GM12878 (cell line): ENCODE measurements around the gene TJAP1. TPM values are rescaled to one million over a fixed set of nuclear protein-coding genes. Genes with fewer than 3 reads are reported as not detected.

ENCODE experiments used
- ATAC-seq: fragments of 200-7000 bp; cut with Tn5 transposase; 3 replicates; pipeline ENCODE4 v1.9.1; 2020; ENCODE audit warnings: mild to moderate bottlenecking, moderate library complexity
- BruUV-seq: library from RNA; stranded (reverse); fragments of 400-500 nt; replicated peaks from 2 replicates; lab custom pipeline; 2021; lab: Mats Ljungman, UMichigan
- CTCF ChIA-PET: fragments of 300-600 bp; sonication (Branson Sonifier 250); formaldehyde crosslinking; extraction: SDS; loops from one replicate; lab custom pipeline; 2021; ENCODE audit warnings: inconsistent platforms; lab: Yijun Ruan, JAX
- POLR2A ChIA-PET: fragments of 350-600 bp; formaldehyde crosslinking; extraction: SDS; loops from one replicate; lab custom pipeline; 2021; ENCODE audit warnings: inconsistent platforms; lab: Charles Lee
- RAD21 ChIA-PET: fragments of 300-600 bp; sonication (Branson Sonifier 250); formaldehyde crosslinking; loops from one replicate; lab custom pipeline; 2023; ENCODE audit warnings: antibody characterized with exemption; ENCODE audit not compliant: unreplicated experiment; lab: Charles Lee
- SMC1A ChIA-PET: fragments of 300-600 bp; sonication (Branson Sonifier 250); formaldehyde crosslinking; loops from one replicate; lab custom pipeline; 2023; ENCODE audit not compliant: unreplicated experiment, uncharacterized antibody; lab: Charles Lee
- DNase-seq: peaks from one replicate; pipeline ENCODE4 v3.0.0-alpha.2; 2011; ENCODE audit warnings: low read depth, low spot score
- FAIRE-seq: peaks from 3 replicates; lab custom pipeline; 2011; peaks lifted over from hg19 to GRCh38; lab: Jason Lieb, UNC
- H2AFZ ChIP-seq: 2 replicates; pipeline ENCODE4 v1.6.0; 2011; ENCODE audit warnings: low read depth, low read length, control low read depth; ENCODE audit not compliant: control insufficient read depth
- H3K27ac ChIP-seq: 2 replicates; pipeline ENCODE4 v1.5.1; 2011; ENCODE audit warnings: control low read depth; ENCODE audit not compliant: control insufficient read depth, insufficient read depth
- H3K27me3 ChIP-seq, 2 experiments: replicated peaks in 1 of 2; 2 replicates each; pipeline versions ENCODE4 v1.6.0 to v1.6.1; 2011; ENCODE audit warnings: low read length in 1 of 2; ENCODE audit not compliant: control insufficient read depth in 2 of 2, insufficient read depth in 2 of 2
- H3K36me3 ChIP-seq, 2 experiments: 2 replicates each; pipeline ENCODE4 v1.5.1; 2011; ENCODE audit warnings: low read length in 1 of 2; ENCODE audit not compliant: control insufficient read depth in 2 of 2, insufficient read depth in 2 of 2
- H3K4me1 ChIP-seq: 2 replicates; pipeline ENCODE4 v1.6.1; 2011; ENCODE audit warnings: mild to moderate bottlenecking, low read length, moderate library complexity, mixed read lengths; ENCODE audit not compliant: control insufficient read depth, insufficient read depth
- H3K4me2 ChIP-seq: 2 replicates; pipeline ENCODE4 v1.6.0; 2011; ENCODE audit warnings: control low read depth; ENCODE audit not compliant: control insufficient read depth, insufficient read depth
- H3K4me3 ChIP-seq: fragments of 200-600 bp; sonication (generic); 2 replicates; pipeline ENCODE4 v1.5.1; 2016
- H3K79me2 ChIP-seq: 2 replicates; pipeline ENCODE4 v1.6.0; 2011; ENCODE audit warnings: low read length; ENCODE audit not compliant: control insufficient read depth, insufficient read depth
- H3K9ac ChIP-seq: 2 replicates; pipeline ENCODE4 v1.8.0; 2011; ENCODE audit warnings: low read length, control low read depth, mixed read lengths; ENCODE audit not compliant: control insufficient read depth, insufficient read depth
- H3K9me3 ChIP-seq: replicated peaks from 3 replicates; pipeline ENCODE4 v1.5.1; 2011; ENCODE audit warnings: mild to moderate bottlenecking, low read length; ENCODE audit not compliant: control insufficient read depth, insufficient read depth
- H4K20me1 ChIP-seq: 2 replicates; pipeline ENCODE4 v1.6.0; 2011; ENCODE audit not compliant: control insufficient read depth, insufficient read depth
- ATF2 ChIP-seq: IDR thresholded peaks from 2 replicates; pipeline ENCODE4 v1.6.1; 2012; ENCODE audit warnings: low read length, inconsistent platforms
- BHLHE40 ChIP-seq, 2 experiments: fragments of 450-650 bp in 1 of 2; IDR thresholded peaks; 2 replicates each; pipeline ENCODE4 v1.6.1; 2011 to 2017; ENCODE audit warnings: low read depth in 2 of 2, borderline replicate concordance in 1 of 2, improper control_type of control experiment in 1 of 2, low read length in 1 of 2, mild to moderate bottlenecking in 1 of 2
- FOXM1 ChIP-seq: IDR thresholded peaks from 2 replicates; pipeline ENCODE4 v1.6.1; 2012; ENCODE audit warnings: low read depth, mild to moderate bottlenecking, inconsistent platforms, low read length, moderate library complexity
- IRF3 ChIP-seq: fragments of 450-650 bp; IDR thresholded peaks from 2 replicates; pipeline ENCODE4 v1.6.1; 2014; ENCODE audit warnings: mild to moderate bottlenecking
- JUNB ChIP-seq: IDR thresholded peaks from 2 replicates; pipeline ENCODE4 v1.6.1; 2016; ENCODE audit warnings: antibody characterized with exemption, mild to moderate bottlenecking
- NFXL1 ChIP-seq: fragments of 450-650 bp; IDR thresholded peaks from 2 replicates; pipeline ENCODE4 v1.6.1; 2017; ENCODE audit warnings: antibody characterized with exemption, mild to moderate bottlenecking, borderline replicate concordance
- NR2C1 ChIP-seq: fragments of 450-650 bp; IDR thresholded peaks from 2 replicates; pipeline ENCODE4 v1.6.1; 2017; ENCODE audit warnings: antibody characterized with exemption, mild to moderate bottlenecking, moderate library complexity
- NR2F1 ChIP-seq: fragments of 450-650 bp; conservative IDR thresholded peaks from 2 replicates; pipeline ENCODE4 v1.6.1; 2017; ENCODE audit warnings: mild to moderate bottlenecking
- TARDBP ChIP-seq: IDR thresholded peaks from 2 replicates; pipeline ENCODE4 v1.6.1; 2016; ENCODE audit warnings: borderline replicate concordance
- ZNF24 ChIP-seq: fragments of 450-650 bp; IDR thresholded peaks from 2 replicates; pipeline ENCODE4 v1.6.1; 2017; ENCODE audit warnings: antibody characterized with exemption, mild to moderate bottlenecking
- WGBS: methylation state at CpG from one replicate; pipeline ENCODE4 v1.1.6; 2016; ENCODE audit warnings: low lambda C conversion rate; ENCODE audit not compliant: insufficient replicate concordance, insufficient coverage; ENCODE audit errors: missing lambda C conversion rate; 5-methylcytosine and 5-hydroxymethylcytosine counted together
- in situ Hi-C: fragments of 300-500 bp; cut with MboI; formaldehyde crosslinking; loops from 9 replicates; pipeline ENCODE4 v1.14.3; 2018; ENCODE audit warnings: mixed read lengths
- intact Hi-C: fragments of 100-400 bp; cut with micrococcal nuclease; formaldehyde crosslinking; loops from one replicate; pipeline ENCODE4 v1.14.2; 2022; ENCODE audit not compliant: unreplicated experiment
- polyA plus RNA-seq, 11 experiments: library from polyadenylated mRNA; depleted of rRNA in 4 of 11; unstranded in 6 of 11; stranded (reverse) in 5 of 11; fragments of >200 nt; fragmentation: Nextera tagmentation in 4 of 11; fragmentation: Illumina TruSeq in 1 of 11; extraction: Ambion mirVana in 4 of 11; extraction: Trizol in 1 of 11; gene quantifications; 1 replicate in 1 of 11; 2 replicates in 10 of 11; pipeline versions ENCODE4 v1.2.1 to v1.2.3, GENCODE V29; 2011 to 2016; ENCODE audit warnings: inconsistent platforms in 2 of 11, missing spikeins in 2 of 11, low read depth in 1 of 11
- total RNA-seq, 4 experiments: library from RNA; depleted of rRNA in 3 of 4; stranded (reverse); fragments of >200 nt in 3 of 4; fragmentation: Illumina TruSeq in 1 of 4; extraction: Trizol in 1 of 4; gene quantifications; 2 replicates each; pipeline versions ENCODE4 v1.2.1 to v1.2.3, GENCODE V29; 2013 to 2021
- TF ChIP-seq, protein P1 (sequence below): fragments of 450-650 bp; IDR thresholded peaks from 2 replicates; pipeline ENCODE4 v1.6.1; 2018; ENCODE audit warnings: mild to moderate bottlenecking, low read depth, moderate library complexity; ENCODE audit not compliant: partially characterized antibody

TJAP1 gene
- total and polyA plus RNA-seq, 10 of the 15 experiments (the other 5 are each of a cell fraction or from before 2014, with no cell fraction given), result 0.11 to 22.6 (median 12.8) TPM

GRCh38 chr6:43506171-43506570 is 28.8 kb downstream of the TJAP1 start:
- FAIRE-seq, result no peak
- RAD21 ChIA-PET, result interaction anchor here (0.7 to 3.3 kb wide), 18 partner anchors 10 to 332 kb away, joined by 3 to 44 read pairs (median 4); partner anchors contain the start of genes DLK2 and DNPH1
- whole genome bisulfite sequencing, result 25% methylated on average over 3 of the region's 3 CpGs
- BruUV-seq, result no TSS peak
- no peak for ATAC-seq
- CTCF ChIA-PET, result interaction anchor here (0.6 to 6.8 kb wide), 62 partner anchors 10 to 573 kb away, joined by 3 to 70 read pairs (median 5); partner anchors contain the start of genes ABCC10, CRIP3, DLK2 and PEX6
- Histone ChIP-seq H3K9ac (no peak overlapping the region), H3K27me3 (peaks cover 0 to 2% of the 10 kb centered on the region in 2 experiments; a peak in 1 of 4 replicates), H2AFZ (no peak overlapping the region), H3K79me2 (no peaks in the 10 kb centered on the region), H4K20me1 (no peaks in the 10 kb centered on the region)
- SMC1A ChIA-PET, result interaction anchor here (0.6 to 3.4 kb wide), 23 partner anchors 11 to 364 kb away, joined by 3 to 16 read pairs (median 3); partner anchors contain the start of genes POLR1C and YIPF3
- no peak for TF ChIP-seq BHLHE40 (IDR thresholded peaks at IDR 0.05; ENCODE audit: borderline replicate concordance in 1 of 2, low read depth in 2 of 2, low read length in 1 of 2)
- no peak for TF ChIP-seq NFXL1
- no peak for TF ChIP-seq ATF2
- TF ChIP-seq ZNF24, result no peak
- TF ChIP-seq, protein P1, sequence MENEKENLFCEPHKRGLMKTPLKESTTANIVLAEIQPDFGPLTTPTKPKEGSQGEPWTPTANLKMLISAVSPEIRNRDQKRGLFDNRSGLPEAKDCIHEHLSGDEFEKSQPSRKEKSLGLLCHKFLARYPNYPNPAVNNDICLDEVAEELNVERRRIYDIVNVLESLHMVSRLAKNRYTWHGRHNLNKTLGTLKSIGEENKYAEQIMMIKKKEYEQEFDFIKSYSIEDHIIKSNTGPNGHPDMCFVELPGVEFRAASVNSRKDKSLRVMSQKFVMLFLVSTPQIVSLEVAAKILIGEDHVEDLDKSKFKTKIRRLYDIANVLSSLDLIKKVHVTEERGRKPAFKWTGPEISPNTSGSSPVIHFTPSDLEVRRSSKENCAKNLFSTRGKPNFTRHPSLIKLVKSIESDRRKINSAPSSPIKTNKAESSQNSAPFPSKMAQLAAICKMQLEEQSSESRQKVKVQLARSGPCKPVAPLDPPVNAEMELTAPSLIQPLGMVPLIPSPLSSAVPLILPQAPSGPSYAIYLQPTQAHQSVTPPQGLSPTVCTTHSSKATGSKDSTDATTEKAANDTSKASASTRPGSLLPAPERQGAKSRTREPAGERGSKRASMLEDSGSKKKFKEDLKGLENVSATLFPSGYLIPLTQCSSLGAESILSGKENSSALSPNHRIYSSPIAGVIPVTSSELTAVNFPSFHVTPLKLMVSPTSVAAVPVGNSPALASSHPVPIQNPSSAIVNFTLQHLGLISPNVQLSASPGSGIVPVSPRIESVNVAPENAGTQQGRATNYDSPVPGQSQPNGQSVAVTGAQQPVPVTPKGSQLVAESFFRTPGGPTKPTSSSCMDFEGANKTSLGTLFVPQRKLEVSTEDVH, result no peak
- TF ChIP-seq IRF3, result no peak
- no peak for TF ChIP-seq JUNB
- TF ChIP-seq FOXM1, result no peak
- TF ChIP-seq NR2C1, result no peak
- TF ChIP-seq TARDBP, result no peak
- TF ChIP-seq NR2F1, result no peak
- TF ChIP-seq, all 136 proteins: peak for 0
- POLR2A ChIA-PET, result interaction anchor here (0.6 to 0.9 kb wide), 2 partner anchors 45 to 119 kb away, joined by 3 to 5 read pairs; no protein-coding TSS in a partner anchor
- Histone ChIP-seq H3K4me1 (peaks cover 4% of the 10 kb centered on the region; the same call in 1 of the 2 replicates), H3K4me2 (no peak overlapping the region), H3K9me3 (no peaks in the 10 kb centered on the region), H3K27ac (no peak overlapping the region), H3K4me3 (no peak overlapping the region), H3K36me3 (peaks cover 4 to 25% of the 10 kb centered on the region in 2 experiments; a peak in 3 of 4 replicates)
- DNase-seq, result no peak
- intact Hi-C loops, result loop anchor here (1.0 to 5.0 kb wide), 3 partner anchors 51 to 243 kb away; partner anchors contain the start of gene DLK2
- in situ Hi-C loops, result loop anchor here (5.0 kb wide), 1 partner anchor 249 kb away; no protein-coding TSS in a partner anchor
